Loucy (cell line): ENCODE data around the gene DCAF17.

Experiments used
- H2AFZ ChIP-seq: fragments of 200-600 bp; sonication (generic); 2 replicates; pipeline ENCODE4 v1.6.0; 2016; ENCODE audit warnings: antibody characterized with exemption, mild to moderate bottlenecking, low read length, moderate library complexity
- H3F3A ChIP-seq: fragments of 200-600 bp; 2 replicates; pipeline ENCODE4 v1.6.0; 2016; ENCODE audit warnings: antibody characterized with exemption, low read depth, mild to moderate bottlenecking
- H3K27me3 ChIP-seq: fragments of 200-600 bp; sonication (generic); 2 replicates; pipeline ENCODE4 v1.6.1; 2014; ENCODE audit warnings: low read length, mild to moderate bottlenecking; ENCODE audit not compliant: insufficient read depth, poor library complexity, severe bottlenecking
- H3K36me3 ChIP-seq: fragments of 200-600 bp; sonication (generic); 2 replicates; pipeline ENCODE4 v1.6.1; 2016; ENCODE audit warnings: low read length; ENCODE audit not compliant: insufficient read depth
- H3K4me1 ChIP-seq: fragments of 200-600 bp; sonication (generic); 2 replicates; pipeline ENCODE4 v1.5.1; 2014; ENCODE audit warnings: low read length, mild to moderate bottlenecking; ENCODE audit not compliant: insufficient read depth, poor library complexity, severe bottlenecking
- H3K4me2 ChIP-seq: fragments of 200-600 bp; sonication (generic); 2 replicates; pipeline ENCODE4 v1.6.0; 2014; ENCODE audit warnings: antibody characterized with exemption, low read length, low read depth, mild to moderate bottlenecking; ENCODE audit not compliant: poor library complexity, severe bottlenecking
- H3K4me3 ChIP-seq: fragments of 200-600 bp; sonication (generic); 2 replicates; pipeline ENCODE4 v1.5.1; 2014; ENCODE audit warnings: low read length, mild to moderate bottlenecking, mixed read lengths; ENCODE audit not compliant: poor library complexity, severe bottlenecking
- H3K79me2 ChIP-seq: fragments of 200-600 bp; sonication (generic); 2 replicates; pipeline ENCODE4 v1.6.1; 2014; ENCODE audit warnings: low read length; ENCODE audit not compliant: insufficient read depth
- H3K9ac ChIP-seq: fragments of 200-600 bp; sonication (generic); 2 replicates; pipeline ENCODE4 v1.6.0; 2014; ENCODE audit warnings: mild to moderate bottlenecking, low read depth, low read length, moderate library complexity; ENCODE audit not compliant: poor library complexity, severe bottlenecking
- H3K9me2 ChIP-seq: fragments of 200-600 bp; sonication (generic); replicated peaks from 2 replicates; pipeline ENCODE4 v1.6.1; 2016; ENCODE audit warnings: low read depth, low read length, mixed read lengths
- H3K9me3 ChIP-seq: fragments of 200-600 bp; sonication (generic); 2 replicates; pipeline ENCODE4 v1.6.1; 2014; ENCODE audit warnings: mild to moderate bottlenecking, antibody characterized with exemption, low read length, low read depth; ENCODE audit not compliant: insufficient read depth
- H4K20me1 ChIP-seq: fragments of 200-600 bp; sonication (generic); 2 replicates; pipeline ENCODE4 v1.6.0; 2014; ENCODE audit warnings: antibody characterized with exemption, low read length, mild to moderate bottlenecking; ENCODE audit not compliant: insufficient read depth, poor library complexity, severe bottlenecking
- CTCF ChIP-seq: fragments of 200-600 bp; sonication (generic); conservative IDR thresholded peaks from 2 replicates; pipeline ENCODE4 v1.5.1; 2014; ENCODE audit warnings: mild to moderate bottlenecking, antibody characterized with exemption, low read length
- EZH2phosphoT487 ChIP-seq: fragments of 200-600 bp; IDR thresholded peaks from 2 replicates; pipeline ENCODE4 v1.6.1; 2018; ENCODE audit warnings: antibody characterized with exemption, mild to moderate bottlenecking, moderate library complexity, borderline replicate concordance

Gene DCAF17

GRCh38 chr2:171441470-171441869 lies 7.4 kb downstream of the DCAF17 start:
- Histone ChIP-seq H3K4me1 (no peaks in the 10 kb centered on the region), H3K4me3 (no peak overlapping the region), H3K36me3 (peaks cover 20% of the 10 kb centered on the region; the same call in 1 of the 2 replicates), H4K20me1 (peaks cover 7% of the 10 kb centered on the region), H3K27me3 (no peaks in the 10 kb centered on the region), H3K79me2 (peaks cover 35% of the 10 kb centered on the region), H3F3A (no peaks in the 10 kb centered on the region), H3K4me2 (no peak overlapping the region), H3K9me3 (no peaks in the 10 kb centered on the region), H3K9me2 (no peaks in the 10 kb centered on the region), H3K9ac (no peak overlapping the region), H2AFZ (no peak overlapping the region)
- TF ChIP-seq CTCF, result no peak
- TF ChIP-seq EZH2phosphoT487, result no peak

GRCh38 chr2:171447675-171448074 lies 13.6 kb downstream of the DCAF17 start:
- H4K20me1 ChIP-seq, result no peaks in the 10 kb centered on the region
- peaks cover 45% of the 10 kb centered on the region; the same call in 1 of the 2 replicates for H3K36me3 ChIP-seq
- H3K4me3 ChIP-seq, result no peak overlapping the region
- H3K79me2 ChIP-seq, result no peaks in the 10 kb centered on the region
- H3K4me1 ChIP-seq, result no peaks in the 10 kb centered on the region
- no peak overlapping the region for H3K9ac ChIP-seq
- TF ChIP-seq CTCF, result peak; percentile 52
- no peak for TF ChIP-seq EZH2phosphoT487
- no peaks in the 10 kb centered on the region for H3F3A ChIP-seq
- H3K9me3 ChIP-seq, result no peaks in the 10 kb centered on the region
- H3K9me2 ChIP-seq, result no peaks in the 10 kb centered on the region
- H3K4me2 ChIP-seq, result no peak overlapping the region
- H3K27me3 ChIP-seq, result no peaks in the 10 kb centered on the region
- no peak overlapping the region for H2AFZ ChIP-seq

- Histone ChIP-seq H3K36me3 (peaks cover 46% of the 10 kb centered on the region; the same call in 1 of the 2 replicates), H3K4me2 (no peak overlapping the region), H3K79me2 (no peaks in the 10 kb centered on the region), H3K27me3 (no peaks in the 10 kb centered on the region), H3F3A (no peaks in the 10 kb centered on the region), H3K9ac (no peak overlapping the region), H3K9me2 (no peaks in the 10 kb centered on the region), H2AFZ (no peak overlapping the region), H3K4me1 (no peaks in the 10 kb centered on the region), H3K9me3 (no peaks in the 10 kb centered on the region), H4K20me1 (no peaks in the 10 kb centered on the region), H3K4me3 (no peak overlapping the region)
- no peak for TF ChIP-seq EZH2phosphoT487
- TF ChIP-seq CTCF, result no peak
Measured at GRCh38 chr2:171451074-171451473, 17.0 kb downstream of the DCAF17 start.
